HG03432 (cell line): ENCODE results near the gene STAG1.
"Not testable (repeated sequence)": the region's sequence is repeated elsewhere in the genome, so short reads cannot be mapped to it uniquely, and the experiment has no call there.

ENCODE experiments used
- ATAC-seq: cut with Tn5 transposase; IDR thresholded peaks from one replicate; pipeline ENCODE4 v1.9.1; 2021; ENCODE audit warnings: mild to moderate bottlenecking, moderate library complexity; ENCODE audit not compliant: unreplicated experiment

Gene STAG1

GRCh38 chr3:136602818-136603217 lies 149.4 kb downstream of the STAG1 start:
- no peak for ATAC-seq

- ATAC-seq, result peak; percentile 46
Measured at GRCh38 chr3:136595913-136596697, 156.1 kb downstream of the STAG1 start.

- no peak for ATAC-seq
Measured at GRCh38 chr3:136586580-136586979, 165.6 kb downstream of the STAG1 start.

- no peak for ATAC-seq
Measured at GRCh38 chr3:136584728-136585127, 167.4 kb downstream of the STAG1 start.

GRCh38 chr3:136583823-136584222 lies 168.4 kb downstream of the STAG1 start:
- ATAC-seq, result no peak

- no peak for ATAC-seq
Measured at GRCh38 chr3:136577791-136578190, 174.4 kb downstream of the STAG1 start.

- no peak for ATAC-seq
Measured at GRCh38 chr3:136576279-136577009, 175.7 kb downstream of the STAG1 start.

GRCh38 chr3:136567599-136568188 lies 184.5 kb downstream of the STAG1 start:
- no peak for ATAC-seq

GRCh38 chr3:136564962-136565361 lies 187.2 kb downstream of the STAG1 start:
- not testable (repeated sequence) for ATAC-seq

GRCh38 chr3:136562026-136562425 lies 190.2 kb downstream of the STAG1 start:
- no peak for ATAC-seq

GRCh38 chr3:136559896-136560295 lies 192.3 kb downstream of the STAG1 start:
- ATAC-seq, result no peak

- ATAC-seq, result not testable (repeated sequence)
Measured at GRCh38 chr3:136549461-136549860, 202.7 kb downstream of the STAG1 start.

GRCh38 chr3:136547293-136547692 lies 204.9 kb downstream of the STAG1 start:
- no peak for ATAC-seq

GRCh38 chr3:136546720-136547119 lies 205.5 kb downstream of the STAG1 start:
- no peak for ATAC-seq

- ATAC-seq, result no peak
Measured at GRCh38 chr3:136545664-136546268, 206.4 kb downstream of the STAG1 start.

- ATAC-seq, result no peak
Measured at GRCh38 chr3:136544532-136544931, 207.6 kb downstream of the STAG1 start.

GRCh38 chr3:136543385-136543784 lies 208.8 kb downstream of the STAG1 start:
- no peak for ATAC-seq

- ATAC-seq, result no peak
Measured at GRCh38 chr3:136535906-136536305, 216.3 kb downstream of the STAG1 start.

GRCh38 chr3:136532766-136533165 lies 219.4 kb downstream of the STAG1 start:
- no peak for ATAC-seq

- no peak for ATAC-seq
Measured at GRCh38 chr3:136518102-136518501, 234.1 kb downstream of the STAG1 start.

GRCh38 chr3:136516656-136517055 lies 235.5 kb downstream of the STAG1 start:
- no peak for ATAC-seq
